ENCODE data around the gene HLF. TPM values are rescaled to one million over a fixed set of nuclear protein-coding genes. Genes with fewer than 3 reads are reported as not detected.

HLF gene
- total and polyA plus RNA-seq, 2 experiments from 2014 or later, result 0.28 TPM; not detected in 1

- H3K9me3 Mint-ChIP-seq, result no peaks in the 10 kb centered on the region; the same call in 2 of the 3 replicates
- Histone ChIP-seq H3K27me3 (ENCODE audit: insufficient read depth) (no peaks in the 10 kb centered on the region), H3K79me2 (replicated peaks; ENCODE audit: insufficient read depth) (no peaks in the 10 kb centered on the region), H3K36me3 (ENCODE audit: insufficient read depth) (no peaks in the 10 kb centered on the region), H3K9me2 (ENCODE audit: insufficient read depth) (no peaks in the 10 kb centered on the region; the same call in 1 of the 2 replicates), H4K20me1 (replicated peaks; ENCODE audit: insufficient read depth) (no peaks in the 10 kb centered on the region), H3F3A (replicated peaks; ENCODE audit: low read depth) (no peaks in the 10 kb centered on the region), H3K27ac (ENCODE audit: low read depth) (no peak overlapping the region), H3K4me2 (no peak overlapping the region), H3K4me3 (no peak overlapping the region), H2AFZ (no peak overlapping the region), H3K4me1 (ENCODE audit: insufficient read depth) (no peaks in the 10 kb centered on the region)
- H3K27ac Mint-ChIP-seq, result no peak overlapping the region
- no peak overlapping the region for H3K4me3 Mint-ChIP-seq
- no peaks in the 10 kb centered on the region for H3K36me3 Mint-ChIP-seq (ENCODE audit: low read depth)
- DNase-seq (ENCODE audit: low spot score) (no peak), ATAC-seq (no peak)
- H3K4me1 Mint-ChIP-seq, result peaks cover 2% of the 10 kb centered on the region
- peaks cover 2% of the 10 kb centered on the region for H3K27me3 Mint-ChIP-seq (ENCODE audit: insufficient read depth, low read depth, poor library complexity)
- TF ChIP-seq, protein P1, sequence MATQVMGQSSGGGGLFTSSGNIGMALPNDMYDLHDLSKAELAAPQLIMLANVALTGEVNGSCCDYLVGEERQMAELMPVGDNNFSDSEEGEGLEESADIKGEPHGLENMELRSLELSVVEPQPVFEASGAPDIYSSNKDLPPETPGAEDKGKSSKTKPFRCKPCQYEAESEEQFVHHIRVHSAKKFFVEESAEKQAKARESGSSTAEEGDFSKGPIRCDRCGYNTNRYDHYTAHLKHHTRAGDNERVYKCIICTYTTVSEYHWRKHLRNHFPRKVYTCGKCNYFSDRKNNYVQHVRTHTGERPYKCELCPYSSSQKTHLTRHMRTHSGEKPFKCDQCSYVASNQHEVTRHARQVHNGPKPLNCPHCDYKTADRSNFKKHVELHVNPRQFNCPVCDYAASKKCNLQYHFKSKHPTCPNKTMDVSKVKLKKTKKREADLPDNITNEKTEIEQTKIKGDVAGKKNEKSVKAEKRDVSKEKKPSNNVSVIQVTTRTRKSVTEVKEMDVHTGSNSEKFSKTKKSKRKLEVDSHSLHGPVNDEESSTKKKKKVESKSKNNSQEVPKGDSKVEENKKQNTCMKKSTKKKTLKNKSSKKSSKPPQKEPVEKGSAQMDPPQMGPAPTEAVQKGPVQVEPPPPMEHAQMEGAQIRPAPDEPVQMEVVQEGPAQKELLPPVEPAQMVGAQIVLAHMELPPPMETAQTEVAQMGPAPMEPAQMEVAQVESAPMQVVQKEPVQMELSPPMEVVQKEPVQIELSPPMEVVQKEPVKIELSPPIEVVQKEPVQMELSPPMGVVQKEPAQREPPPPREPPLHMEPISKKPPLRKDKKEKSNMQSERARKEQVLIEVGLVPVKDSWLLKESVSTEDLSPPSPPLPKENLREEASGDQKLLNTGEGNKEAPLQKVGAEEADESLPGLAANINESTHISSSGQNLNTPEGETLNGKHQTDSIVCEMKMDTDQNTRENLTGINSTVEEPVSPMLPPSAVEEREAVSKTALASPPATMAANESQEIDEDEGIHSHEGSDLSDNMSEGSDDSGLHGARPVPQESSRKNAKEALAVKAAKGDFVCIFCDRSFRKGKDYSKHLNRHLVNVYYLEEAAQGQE (IDR thresholded peaks at IDR 0.05; ENCODE audit: unreplicated experiment), result no peak
- TF ChIP-seq, protein P2, sequence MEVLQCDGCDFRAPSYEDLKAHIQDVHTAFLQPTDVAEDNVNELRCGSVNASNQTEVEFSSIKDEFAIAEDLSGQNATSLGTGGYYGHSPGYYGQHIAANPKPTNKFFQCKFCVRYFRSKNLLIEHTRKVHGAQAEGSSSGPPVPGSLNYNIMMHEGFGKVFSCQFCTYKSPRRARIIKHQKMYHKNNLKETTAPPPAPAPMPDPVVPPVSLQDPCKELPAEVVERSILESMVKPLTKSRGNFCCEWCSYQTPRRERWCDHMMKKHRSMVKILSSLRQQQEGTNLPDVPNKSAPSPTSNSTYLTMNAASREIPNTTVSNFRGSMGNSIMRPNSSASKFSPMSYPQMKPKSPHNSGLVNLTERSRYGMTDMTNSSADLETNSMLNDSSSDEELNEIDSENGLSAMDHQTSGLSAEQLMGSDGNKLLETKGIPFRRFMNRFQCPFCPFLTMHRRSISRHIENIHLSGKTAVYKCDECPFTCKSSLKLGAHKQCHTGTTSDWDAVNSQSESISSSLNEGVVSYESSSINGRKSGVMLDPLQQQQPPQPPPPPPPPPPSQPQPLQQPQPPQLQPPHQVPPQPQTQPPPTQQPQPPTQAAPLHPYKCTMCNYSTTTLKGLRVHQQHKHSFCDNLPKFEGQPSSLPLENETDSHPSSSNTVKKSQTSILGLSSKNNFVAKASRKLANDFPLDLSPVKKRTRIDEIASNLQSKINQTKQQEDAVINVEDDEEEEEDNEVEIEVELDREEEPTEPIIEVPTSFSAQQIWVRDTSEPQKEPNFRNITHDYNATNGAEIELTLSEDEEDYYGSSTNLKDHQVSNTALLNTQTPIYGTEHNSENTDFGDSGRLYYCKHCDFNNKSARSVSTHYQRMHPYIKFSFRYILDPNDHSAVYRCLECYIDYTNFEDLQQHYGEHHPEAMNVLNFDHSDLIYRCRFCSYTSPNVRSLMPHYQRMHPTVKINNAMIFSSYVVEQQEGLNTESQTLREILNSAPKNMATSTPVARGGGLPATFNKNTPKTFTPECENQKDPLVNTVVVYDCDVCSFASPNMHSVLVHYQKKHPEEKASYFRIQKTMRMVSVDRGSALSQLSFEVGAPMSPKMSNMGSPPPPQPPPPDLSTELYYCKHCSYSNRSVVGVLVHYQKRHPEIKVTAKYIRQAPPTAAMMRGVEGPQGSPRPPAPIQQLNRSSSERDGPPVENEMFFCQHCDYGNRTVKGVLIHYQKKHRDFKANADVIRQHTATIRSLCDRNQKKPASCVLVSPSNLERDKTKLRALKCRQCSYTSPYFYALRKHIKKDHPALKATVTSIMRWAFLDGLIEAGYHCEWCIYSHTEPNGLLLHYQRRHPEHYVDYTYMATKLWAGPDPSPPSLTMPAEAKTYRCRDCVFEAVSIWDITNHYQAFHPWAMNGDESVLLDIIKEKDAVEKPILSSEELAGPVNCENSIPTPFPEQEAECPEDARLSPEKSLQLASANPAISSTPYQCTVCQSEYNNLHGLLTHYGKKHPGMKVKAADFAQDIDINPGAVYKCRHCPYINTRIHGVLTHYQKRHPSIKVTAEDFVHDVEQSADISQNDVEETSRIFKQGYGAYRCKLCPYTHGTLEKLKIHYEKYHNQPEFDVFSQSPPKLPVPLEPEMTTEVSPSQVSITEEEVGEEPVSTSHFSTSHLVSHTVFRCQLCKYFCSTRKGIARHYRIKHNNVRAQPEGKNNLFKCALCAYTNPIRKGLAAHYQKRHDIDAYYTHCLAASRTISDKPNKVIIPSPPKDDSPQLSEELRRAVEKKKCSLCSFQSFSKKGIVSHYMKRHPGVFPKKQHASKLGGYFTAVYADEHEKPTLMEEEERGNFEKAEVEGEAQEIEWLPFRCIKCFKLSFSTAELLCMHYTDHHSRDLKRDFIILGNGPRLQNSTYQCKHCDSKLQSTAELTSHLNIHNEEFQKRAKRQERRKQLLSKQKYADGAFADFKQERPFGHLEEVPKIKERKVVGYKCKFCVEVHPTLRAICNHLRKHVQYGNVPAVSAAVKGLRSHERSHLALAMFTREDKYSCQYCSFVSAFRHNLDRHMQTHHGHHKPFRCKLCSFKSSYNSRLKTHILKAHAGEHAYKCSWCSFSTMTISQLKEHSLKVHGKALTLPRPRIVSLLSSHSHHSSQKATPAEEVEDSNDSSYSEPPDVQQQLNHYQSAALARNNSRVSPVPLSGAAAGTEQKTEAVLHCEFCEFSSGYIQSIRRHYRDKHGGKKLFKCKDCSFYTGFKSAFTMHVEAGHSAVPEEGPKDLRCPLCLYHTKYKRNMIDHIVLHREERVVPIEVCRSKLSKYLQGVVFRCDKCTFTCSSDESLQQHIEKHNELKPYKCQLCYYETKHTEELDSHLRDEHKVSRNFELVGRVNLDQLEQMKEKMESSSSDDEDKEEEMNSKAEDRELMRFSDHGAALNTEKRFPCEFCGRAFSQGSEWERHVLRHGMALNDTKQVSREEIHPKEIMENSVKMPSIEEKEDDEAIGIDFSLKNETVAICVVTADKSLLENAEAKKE (CRISPR knock-in tag; IDR thresholded peaks at IDR 0.05), result no peak
- TF ChIP-seq, protein P3, sequence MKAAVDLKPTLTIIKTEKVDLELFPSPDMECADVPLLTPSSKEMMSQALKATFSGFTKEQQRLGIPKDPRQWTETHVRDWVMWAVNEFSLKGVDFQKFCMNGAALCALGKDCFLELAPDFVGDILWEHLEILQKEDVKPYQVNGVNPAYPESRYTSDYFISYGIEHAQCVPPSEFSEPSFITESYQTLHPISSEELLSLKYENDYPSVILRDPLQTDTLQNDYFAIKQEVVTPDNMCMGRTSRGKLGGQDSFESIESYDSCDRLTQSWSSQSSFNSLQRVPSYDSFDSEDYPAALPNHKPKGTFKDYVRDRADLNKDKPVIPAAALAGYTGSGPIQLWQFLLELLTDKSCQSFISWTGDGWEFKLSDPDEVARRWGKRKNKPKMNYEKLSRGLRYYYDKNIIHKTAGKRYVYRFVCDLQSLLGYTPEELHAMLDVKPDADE (IDR thresholded peaks at IDR 0.05), result no peak
- TF ChIP-seq NANOG (IDR thresholded peaks at IDR 0.05; ENCODE audit: borderline replicate concordance) (no peak), ZNF114 (CRISPR knock-in tag; IDR thresholded peaks at IDR 0.05) (no peak), ZNF331 (CRISPR knock-in tag; IDR thresholded peaks at IDR 0.05; ENCODE audit: low read depth) (no peak), JUNB (IDR thresholded peaks at IDR 0.05; ENCODE audit: unreplicated experiment) (no peak)
Measured at GRCh38 chr17:55312852-55313251, 48.1 kb downstream of the HLF start.

Measured in GM23338 (cell line).